WTC11 (cell line): ENCODE results near the gene CDH3. TPM values are rescaled to one million over a fixed set of nuclear protein-coding genes. Genes with fewer than 3 reads are reported as not detected.
A peak's percentile ranks its signal among the peaks of the same experiment; 100 is the strongest.

Experiments
- ATAC-seq: fragments of 200-7000 bp; cut with Tn5 transposase; 2 replicates; pipeline ENCODE4 v1.10.0; 2021; ENCODE audit warnings: mild to moderate bottlenecking, moderate library complexity
- CTCF ChIA-PET: fragments of 300-600 bp; sonication (Branson Sonifier 250); formaldehyde crosslinking; loops from one replicate; lab custom pipeline; 2021; ENCODE audit warnings: antibody characterized with exemption; lab: Charles Lee
- POLR2A ChIA-PET: fragments of 350-600 bp; sonication (Branson Sonifier 250); formaldehyde crosslinking; loops from one replicate; lab custom pipeline; 2021; ENCODE audit warnings: antibody characterized with exemption; lab: Charles Lee
- DNase-seq: peaks from one replicate; pipeline ENCODE4 v3.0.0; 2021; ENCODE audit warnings: low spot score
- H3K27ac Mint-ChIP-seq: 2 replicates; pipeline ENCODE4 v1.8.0; 2021; ENCODE audit warnings: mixed read lengths
- H3K27me3 Mint-ChIP-seq: 2 replicates; pipeline ENCODE4 v1.8.0; 2021; ENCODE audit warnings: low read depth, mild to moderate bottlenecking, moderate library complexity, mixed read lengths
- H3K36me3 Mint-ChIP-seq: 2 replicates; pipeline ENCODE4 v1.8.0; 2021; ENCODE audit warnings: mixed read lengths
- H3K4me1 Mint-ChIP-seq: 2 replicates; pipeline ENCODE4 v1.8.0; 2022; ENCODE audit warnings: mixed read lengths
- H3K4me3 Mint-ChIP-seq: 2 replicates; pipeline ENCODE4 v1.8.0; 2021; ENCODE audit warnings: mild to moderate bottlenecking, moderate library complexity, mixed read lengths
- H3K9me3 Mint-ChIP-seq: 2 replicates; pipeline ENCODE4 v1.8.0; 2021; ENCODE audit warnings: mixed read lengths
- ESRRA ChIP-seq: sonication (generic); formaldehyde crosslinking; IDR thresholded peaks from 2 replicates; pipeline ENCODE4 v1.8.1; 2022; ENCODE audit warnings: mild to moderate bottlenecking, missing genetic modification reagents, borderline replicate concordance
- FOXJ3 ChIP-seq: sonication (generic); formaldehyde crosslinking; IDR thresholded peaks from 2 replicates; pipeline ENCODE4 v1.9.0; 2021; ENCODE audit warnings: missing genetic modification reagents, mild to moderate bottlenecking, borderline replicate concordance
- JUN ChIP-seq: sonication (generic); formaldehyde crosslinking; IDR thresholded peaks from 2 replicates; pipeline ENCODE4 v1.8.0; 2023; ENCODE audit warnings: mild to moderate bottlenecking, missing genetic modification reagents
- NR3C1 ChIP-seq: sonication (generic); formaldehyde crosslinking; conservative IDR thresholded peaks from 2 replicates; pipeline ENCODE4 v1.8.1; 2023; ENCODE audit warnings: low read depth, mild to moderate bottlenecking, missing genetic modification reagents
- OVOL2 ChIP-seq: fragments of 250-450 bp; sonication (Bioruptor Pico); IDR thresholded peaks from 2 replicates; pipeline ENCODE4 v1.9.0; 2021; ENCODE audit warnings: mild to moderate bottlenecking, borderline replicate concordance
- PRRX2 ChIP-seq: fragments of 250-450 bp; sonication (Bioruptor Pico); IDR thresholded peaks from 2 replicates; pipeline ENCODE4 v1.8.0; 2021; ENCODE audit warnings: mild to moderate bottlenecking
- RORB ChIP-seq: fragments of 250-450 bp; sonication (Bioruptor Pico); IDR thresholded peaks from 2 replicates; pipeline ENCODE4 v1.9.0; 2021; ENCODE audit warnings: mild to moderate bottlenecking
- SMAD3 ChIP-seq: sonication (generic); formaldehyde crosslinking; IDR thresholded peaks from 2 replicates; pipeline ENCODE4 v1.8.0; 2022; ENCODE audit warnings: missing genetic modification reagents, mild to moderate bottlenecking, borderline replicate concordance
- TP53 ChIP-seq: sonication (generic); formaldehyde crosslinking; IDR thresholded peaks from 2 replicates; pipeline ENCODE4 v1.8.1; 2023; ENCODE audit warnings: mild to moderate bottlenecking, missing genetic modification reagents
- ZBTB21 ChIP-seq: sonication (generic); formaldehyde crosslinking; IDR thresholded peaks from 2 replicates; pipeline ENCODE4 v1.8.1; 2023; ENCODE audit warnings: mild to moderate bottlenecking, missing genetic modification reagents, borderline replicate concordance
- ZNF138 ChIP-seq: sonication (generic); formaldehyde crosslinking; conservative IDR thresholded peaks from 2 replicates; pipeline ENCODE4 v1.8.1; 2022; ENCODE audit warnings: mild to moderate bottlenecking, moderate library complexity, missing genetic modification reagents
- ZNF263 ChIP-seq: sonication (generic); formaldehyde crosslinking; IDR thresholded peaks from 2 replicates; pipeline ENCODE4 v1.8.1; 2022; ENCODE audit warnings: low read depth, mild to moderate bottlenecking, moderate library complexity, missing genetic modification reagents
- ZNF423 ChIP-seq: fragments of 250-450 bp; sonication (Bioruptor Pico); IDR thresholded peaks from 2 replicates; pipeline ENCODE4 v2.1.2; 2022; ENCODE audit warnings: mild to moderate bottlenecking, moderate library complexity
- total RNA-seq: library from RNA; stranded (reverse); gene quantifications from 3 replicates; pipeline ENCODE4 v1.2.3, GENCODE V29; 2021
- TF ChIP-seq, protein P1 (sequence below): sonication (generic); formaldehyde crosslinking; IDR thresholded peaks from 2 replicates; pipeline ENCODE4 v1.8.0; 2022; ENCODE audit warnings: missing genetic modification reagents
- TF ChIP-seq, protein P2 (sequence below): sonication (generic); formaldehyde crosslinking; IDR thresholded peaks from 2 replicates; pipeline ENCODE4 v1.8.0; 2022; ENCODE audit warnings: mild to moderate bottlenecking, missing genetic modification reagents
- TF ChIP-seq, protein P3 (sequence below): fragments of 200-600 bp; IDR thresholded peaks from 2 replicates; pipeline ENCODE4 v1.8.0; 2022; ENCODE audit warnings: antibody characterized with exemption
- TF ChIP-seq, protein P4 (sequence below): sonication (generic); formaldehyde crosslinking; IDR thresholded peaks from 2 replicates; pipeline ENCODE4 v1.8.0; 2022; ENCODE audit warnings: mild to moderate bottlenecking, missing genetic modification reagents

CDH3 gene
- total RNA-seq, 1 experiment from 2014 or later = 128 TPM

DNA sequence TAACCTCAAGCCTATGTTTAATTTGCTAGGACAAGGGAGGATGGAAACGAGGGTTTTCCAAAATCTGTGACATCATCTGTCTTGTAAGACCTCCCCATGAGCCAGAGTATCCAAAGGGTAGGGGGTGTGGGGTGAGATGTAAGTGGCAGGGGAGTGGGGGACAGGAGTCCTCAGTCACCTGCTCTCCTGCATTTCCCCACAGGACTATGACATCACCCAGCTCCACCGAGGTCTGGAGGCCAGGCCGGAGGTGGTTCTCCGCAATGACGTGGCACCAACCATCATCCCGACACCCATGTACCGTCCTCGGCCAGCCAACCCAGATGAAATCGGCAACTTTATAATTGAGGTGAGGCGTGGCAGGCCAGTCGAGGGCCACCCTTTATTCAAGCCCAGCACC lies 50.5 kb downstream of the CDH3 start:
- H3K4me1 Mint-ChIP-seq = no peaks in the 10 kb centered on the region
- no peak for TF ChIP-seq ZNF423 (CRISPR knock-in tag)
- no peak for TF ChIP-seq NR3C1 (CRISPR knock-in tag)
- no peak for TF ChIP-seq FOXJ3 (CRISPR knock-in tag)
- TF ChIP-seq PRRX2 (CRISPR knock-in tag) = no peak
- TF ChIP-seq, all 79 proteins: peak for 0
- Mint-ChIP-seq H3K4me3 (no peak overlapping the region), H3K9me3 (no peaks in the 10 kb centered on the region), H3K27ac (no peak overlapping the region), H3K27me3 (no peaks in the 10 kb centered on the region), H3K36me3 (peaks cover 66% of the 10 kb centered on the region)
- ATAC-seq (no peak), DNase-seq (no peak)
- ChIA-PET POLR2A (no interaction called here), CTCF (interaction anchor here (3.1 kb wide), 1 partner anchor 105 kb away, joined by 18 read pairs; no protein-coding TSS in a partner anchor)

DNA sequence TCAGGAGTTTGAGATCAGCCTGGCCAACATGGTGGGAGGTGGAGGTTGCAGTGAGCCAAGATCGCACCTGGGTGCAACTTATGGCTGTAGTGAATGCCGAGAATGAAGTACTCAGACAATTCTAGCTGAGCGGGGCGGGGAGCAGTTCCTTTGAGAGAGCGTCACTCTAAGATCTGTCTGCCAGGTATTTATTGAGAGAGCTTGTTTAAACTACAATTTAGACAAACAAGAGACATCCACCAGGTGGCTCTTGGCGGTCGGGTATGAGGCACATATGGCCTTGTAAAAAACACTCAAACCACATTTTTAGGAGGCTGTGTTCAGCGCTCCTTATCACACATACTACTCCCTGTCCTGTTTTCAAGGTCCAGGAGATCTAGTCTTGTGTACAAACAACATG lies 51.4 kb downstream of the CDH3 start:
- TF ChIP-seq, protein P1, sequence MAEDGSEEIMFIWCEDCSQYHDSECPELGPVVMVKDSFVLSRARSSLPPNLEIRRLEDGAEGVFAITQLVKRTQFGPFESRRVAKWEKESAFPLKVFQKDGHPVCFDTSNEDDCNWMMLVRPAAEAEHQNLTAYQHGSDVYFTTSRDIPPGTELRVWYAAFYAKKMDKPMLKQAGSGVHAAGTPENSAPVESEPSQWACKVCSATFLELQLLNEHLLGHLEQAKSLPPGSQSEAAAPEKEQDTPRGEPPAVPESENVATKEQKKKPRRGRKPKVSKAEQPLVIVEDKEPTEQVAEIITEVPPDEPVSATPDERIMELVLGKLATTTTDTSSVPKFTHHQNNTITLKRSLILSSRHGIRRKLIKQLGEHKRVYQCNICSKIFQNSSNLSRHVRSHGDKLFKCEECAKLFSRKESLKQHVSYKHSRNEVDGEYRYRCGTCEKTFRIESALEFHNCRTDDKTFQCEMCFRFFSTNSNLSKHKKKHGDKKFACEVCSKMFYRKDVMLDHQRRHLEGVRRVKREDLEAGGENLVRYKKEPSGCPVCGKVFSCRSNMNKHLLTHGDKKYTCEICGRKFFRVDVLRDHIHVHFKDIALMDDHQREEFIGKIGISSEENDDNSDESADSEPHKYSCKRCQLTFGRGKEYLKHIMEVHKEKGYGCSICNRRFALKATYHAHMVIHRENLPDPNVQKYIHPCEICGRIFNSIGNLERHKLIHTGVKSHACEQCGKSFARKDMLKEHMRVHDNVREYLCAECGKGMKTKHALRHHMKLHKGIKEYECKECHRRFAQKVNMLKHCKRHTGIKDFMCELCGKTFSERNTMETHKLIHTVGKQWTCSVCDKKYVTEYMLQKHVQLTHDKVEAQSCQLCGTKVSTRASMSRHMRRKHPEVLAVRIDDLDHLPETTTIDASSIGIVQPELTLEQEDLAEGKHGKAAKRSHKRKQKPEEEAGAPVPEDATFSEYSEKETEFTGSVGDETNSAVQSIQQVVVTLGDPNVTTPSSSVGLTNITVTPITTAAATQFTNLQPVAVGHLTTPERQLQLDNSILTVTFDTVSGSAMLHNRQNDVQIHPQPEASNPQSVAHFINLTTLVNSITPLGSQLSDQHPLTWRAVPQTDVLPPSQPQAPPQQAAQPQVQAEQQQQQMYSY (CRISPR knock-in tag) = no peak
- TF ChIP-seq RORB (CRISPR knock-in tag) (no peak), ZNF263 (CRISPR knock-in tag) (no peak), ESRRA (CRISPR knock-in tag) (no peak), TP53 (CRISPR knock-in tag) (no peak), ZBTB21 (no peak), SMAD3 (CRISPR knock-in tag) (no peak), JUN (CRISPR knock-in tag) (no peak), ZNF138 (CRISPR knock-in tag) (no peak), OVOL2 (CRISPR knock-in tag) (no peak)
- TF ChIP-seq, protein P2, sequence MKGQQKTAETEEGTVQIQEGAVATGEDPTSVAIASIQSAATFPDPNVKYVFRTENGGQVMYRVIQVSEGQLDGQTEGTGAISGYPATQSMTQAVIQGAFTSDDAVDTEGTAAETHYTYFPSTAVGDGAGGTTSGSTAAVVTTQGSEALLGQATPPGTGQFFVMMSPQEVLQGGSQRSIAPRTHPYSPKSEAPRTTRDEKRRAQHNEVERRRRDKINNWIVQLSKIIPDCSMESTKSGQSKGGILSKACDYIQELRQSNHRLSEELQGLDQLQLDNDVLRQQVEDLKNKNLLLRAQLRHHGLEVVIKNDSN (CRISPR knock-in tag) = no peak
- TF ChIP-seq, protein P3, sequence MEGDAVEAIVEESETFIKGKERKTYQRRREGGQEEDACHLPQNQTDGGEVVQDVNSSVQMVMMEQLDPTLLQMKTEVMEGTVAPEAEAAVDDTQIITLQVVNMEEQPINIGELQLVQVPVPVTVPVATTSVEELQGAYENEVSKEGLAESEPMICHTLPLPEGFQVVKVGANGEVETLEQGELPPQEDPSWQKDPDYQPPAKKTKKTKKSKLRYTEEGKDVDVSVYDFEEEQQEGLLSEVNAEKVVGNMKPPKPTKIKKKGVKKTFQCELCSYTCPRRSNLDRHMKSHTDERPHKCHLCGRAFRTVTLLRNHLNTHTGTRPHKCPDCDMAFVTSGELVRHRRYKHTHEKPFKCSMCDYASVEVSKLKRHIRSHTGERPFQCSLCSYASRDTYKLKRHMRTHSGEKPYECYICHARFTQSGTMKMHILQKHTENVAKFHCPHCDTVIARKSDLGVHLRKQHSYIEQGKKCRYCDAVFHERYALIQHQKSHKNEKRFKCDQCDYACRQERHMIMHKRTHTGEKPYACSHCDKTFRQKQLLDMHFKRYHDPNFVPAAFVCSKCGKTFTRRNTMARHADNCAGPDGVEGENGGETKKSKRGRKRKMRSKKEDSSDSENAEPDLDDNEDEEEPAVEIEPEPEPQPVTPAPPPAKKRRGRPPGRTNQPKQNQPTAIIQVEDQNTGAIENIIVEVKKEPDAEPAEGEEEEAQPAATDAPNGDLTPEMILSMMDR = no peak
- TF ChIP-seq, protein P4, sequence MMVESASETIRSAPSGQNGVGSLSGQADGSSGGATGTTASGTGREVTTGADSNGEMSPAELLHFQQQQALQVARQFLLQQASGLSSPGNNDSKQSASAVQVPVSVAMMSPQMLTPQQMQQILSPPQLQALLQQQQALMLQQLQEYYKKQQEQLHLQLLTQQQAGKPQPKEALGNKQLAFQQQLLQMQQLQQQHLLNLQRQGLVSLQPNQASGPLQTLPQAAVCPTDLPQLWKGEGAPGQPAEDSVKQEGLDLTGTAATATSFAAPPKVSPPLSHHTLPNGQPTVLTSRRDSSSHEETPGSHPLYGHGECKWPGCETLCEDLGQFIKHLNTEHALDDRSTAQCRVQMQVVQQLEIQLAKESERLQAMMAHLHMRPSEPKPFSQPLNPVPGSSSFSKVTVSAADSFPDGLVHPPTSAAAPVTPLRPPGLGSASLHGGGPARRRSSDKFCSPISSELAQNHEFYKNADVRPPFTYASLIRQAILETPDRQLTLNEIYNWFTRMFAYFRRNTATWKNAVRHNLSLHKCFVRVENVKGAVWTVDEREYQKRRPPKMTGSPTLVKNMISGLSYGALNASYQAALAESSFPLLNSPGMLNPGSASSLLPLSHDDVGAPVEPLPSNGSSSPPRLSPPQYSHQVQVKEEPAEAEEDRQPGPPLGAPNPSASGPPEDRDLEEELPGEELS (CRISPR knock-in tag) = no peak
- TF ChIP-seq, all 79 proteins: peak for 0
- H3K27ac Mint-ChIP-seq = peak overlapping the region; percentile 85; the same call in 1 of the 2 replicates
- H3K4me1 Mint-ChIP-seq = no peaks in the 10 kb centered on the region
- H3K27me3 Mint-ChIP-seq = no peaks in the 10 kb centered on the region
- no peak overlapping the region for H3K4me3 Mint-ChIP-seq
- ChIA-PET POLR2A (no interaction called here), CTCF (interaction anchor here (3.1 kb wide), 1 partner anchor 106 kb away, joined by 18 read pairs; no protein-coding TSS in a partner anchor)
- DNase-seq (no peak), ATAC-seq (no peak)
- H3K9me3 Mint-ChIP-seq = no peaks in the 10 kb centered on the region
- H3K36me3 Mint-ChIP-seq = peaks cover 63% of the 10 kb centered on the region
